Vagina (tissue), 2 donors: ENCODE data around the gene INHBB. TPM values are rescaled to one million over a fixed set of nuclear protein-coding genes. Genes with fewer than 3 reads are reported as not detected.

ENCODE experiments used
- DNase-seq, 2 donors: peaks; one replicate each; pipeline ENCODE4 v3.0.0-alpha.2; 2017; ENCODE audit errors: extremely low spot score in 2 of 2
- H3K27ac ChIP-seq: fragments of 200-600 bp; sonication (generic); one replicate; pipeline ENCODE4 v1.5.1; 2019
- H3K27me3 ChIP-seq: fragments of 200-600 bp; sonication (generic); one replicate; pipeline ENCODE4 v1.5.1; 2019
- H3K36me3 ChIP-seq, 2 donors: fragments of 200-600 bp; sonication (generic); one replicate each; pipeline ENCODE4 v1.5.1; 2017 to 2019
- H3K4me1 ChIP-seq: fragments of 200-600 bp; sonication (generic); one replicate; pipeline ENCODE4 v1.5.1; 2019
- H3K4me3 ChIP-seq, 2 donors: fragments of 200-600 bp; sonication (generic); 1 replicate in 1 of 2; 2 replicates in 1 of 2; pipeline ENCODE4 v1.5.1; 2016 to 2019
- H3K9me3 ChIP-seq: fragments of 200-600 bp; sonication (generic); one replicate; pipeline ENCODE4 v1.5.1; 2019
- POLR2A ChIP-seq, 2 donors: fragments of 450-650 bp; IDR thresholded peaks; one replicate each; pipeline ENCODE4 v1.6.1; 2017; ENCODE audit warnings: antibody characterized with exemption in 2 of 2, mild to moderate bottlenecking in 2 of 2, moderate library complexity in 2 of 2
- POLR2AphosphoS5 ChIP-seq, 2 donors: sonication (generic); formaldehyde crosslinking; IDR thresholded peaks; one replicate each; pipeline ENCODE4 v1.9.0; 2017; ENCODE audit warnings: antibody characterized with exemption in 2 of 2, mild to moderate bottlenecking in 2 of 2, low read depth in 1 of 2; ENCODE audit not compliant: insufficient read depth in 1 of 2
- intact Hi-C: fragments of 100-400 bp; cut with DNase I; formaldehyde crosslinking; loops from one replicate; pipeline ENCODE4 v1.15.1; 2023
- total RNA-seq: library from RNA; depleted of rRNA; stranded (reverse); fragments of >200 nt; gene quantifications from one replicate; pipeline ENCODE4 v1.2.3, GENCODE V29; 2016
- TF ChIP-seq, protein P1 (sequence below), 3 experiments: fragments of 450-650 bp in 2 of 3; fragments of 200-600 bp in 1 of 3; sonication (generic) in 1 of 3; IDR thresholded peaks; one replicate each; pipeline ENCODE4 v1.5.1; 2017 to 2019; ENCODE audit warnings: antibody characterized with exemption in 3 of 3, mild to moderate bottlenecking in 2 of 3, moderate library complexity in 2 of 3

The INHBB gene
- 19.4 TPM for total RNA-seq

DNA sequence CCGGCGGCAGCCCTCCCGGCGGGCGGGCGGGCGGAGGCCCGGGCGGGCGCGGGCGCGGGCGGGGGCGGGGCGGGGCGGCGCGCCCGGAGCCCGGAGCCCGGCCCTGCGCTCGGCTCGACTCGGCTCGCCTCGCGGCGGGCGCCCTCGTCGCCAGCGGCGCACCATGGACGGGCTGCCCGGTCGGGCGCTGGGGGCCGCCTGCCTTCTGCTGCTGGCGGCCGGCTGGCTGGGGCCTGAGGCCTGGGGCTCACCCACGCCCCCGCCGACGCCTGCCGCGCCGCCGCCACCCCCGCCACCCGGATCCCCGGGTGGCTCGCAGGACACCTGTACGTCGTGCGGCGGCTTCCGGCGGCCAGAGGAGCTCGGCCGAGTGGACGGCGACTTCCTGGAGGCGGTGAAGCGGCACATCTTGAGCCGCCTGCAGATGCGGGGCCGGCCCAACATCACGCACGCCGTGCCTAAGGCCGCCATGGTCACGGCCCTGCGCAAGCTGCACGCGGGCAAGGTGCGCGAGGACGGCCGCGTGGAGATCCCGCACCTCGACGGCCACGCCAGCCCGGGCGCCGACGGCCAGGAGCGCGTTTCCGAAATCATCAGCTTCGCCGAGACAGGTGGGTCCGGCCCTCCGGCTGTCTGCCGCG is at the start of gene INHBB:
INHBB (plus strand) TSS at position 111 of the 641 bp plus-strand sequence; CDS start at position 164, 53 bp downstream.
- Histone ChIP-seq H3K4me1 (peaks cover 40% of the 10 kb centered on the region), H3K27ac (peak within 1 kb of the TSS; percentile 86)

DNA sequence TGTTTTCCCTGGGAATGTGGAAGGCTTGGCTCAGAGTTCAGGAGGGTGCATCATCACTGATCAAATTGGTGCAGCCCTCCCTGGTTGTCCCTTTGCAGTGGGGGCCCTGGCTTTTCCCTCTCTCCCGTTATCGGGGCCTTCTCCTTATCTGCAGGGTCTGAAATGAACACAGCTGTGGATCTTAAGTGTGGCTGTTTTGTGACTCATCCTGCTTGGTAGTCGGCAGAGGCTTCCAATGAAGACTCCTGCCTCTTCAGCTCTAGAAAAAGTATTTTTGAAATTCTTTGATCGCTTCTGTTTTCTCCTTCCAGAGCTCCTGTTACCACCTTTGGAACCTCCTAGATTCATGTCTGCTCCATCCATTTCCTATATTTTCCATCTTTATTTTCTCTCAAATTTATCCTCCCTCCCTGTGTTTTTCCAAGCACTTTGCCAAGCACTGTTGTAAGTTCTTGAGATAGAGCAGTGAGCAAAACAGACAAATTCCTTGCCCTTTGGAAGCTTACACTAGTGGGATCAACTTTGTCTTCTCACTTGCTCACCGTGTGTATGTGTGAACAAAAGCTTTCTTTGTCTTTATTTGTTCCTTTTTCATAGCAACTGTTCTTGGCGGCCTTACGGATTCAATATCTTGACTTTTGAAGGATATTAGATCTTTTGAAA is 47.6 kb upstream of the INHBB start:
- H3K4me1 ChIP-seq, result no peaks in the 10 kb centered on the region
- no peak for DNase-seq
- peaks cover 0 to 29% of the 10 kb centered on the region in 2 donors for H3K36me3 ChIP-seq
- no peaks in the 10 kb centered on the region for H3K27me3 ChIP-seq
- no peaks in the 10 kb centered on the region for H3K9me3 ChIP-seq
- TF ChIP-seq, protein P1, sequence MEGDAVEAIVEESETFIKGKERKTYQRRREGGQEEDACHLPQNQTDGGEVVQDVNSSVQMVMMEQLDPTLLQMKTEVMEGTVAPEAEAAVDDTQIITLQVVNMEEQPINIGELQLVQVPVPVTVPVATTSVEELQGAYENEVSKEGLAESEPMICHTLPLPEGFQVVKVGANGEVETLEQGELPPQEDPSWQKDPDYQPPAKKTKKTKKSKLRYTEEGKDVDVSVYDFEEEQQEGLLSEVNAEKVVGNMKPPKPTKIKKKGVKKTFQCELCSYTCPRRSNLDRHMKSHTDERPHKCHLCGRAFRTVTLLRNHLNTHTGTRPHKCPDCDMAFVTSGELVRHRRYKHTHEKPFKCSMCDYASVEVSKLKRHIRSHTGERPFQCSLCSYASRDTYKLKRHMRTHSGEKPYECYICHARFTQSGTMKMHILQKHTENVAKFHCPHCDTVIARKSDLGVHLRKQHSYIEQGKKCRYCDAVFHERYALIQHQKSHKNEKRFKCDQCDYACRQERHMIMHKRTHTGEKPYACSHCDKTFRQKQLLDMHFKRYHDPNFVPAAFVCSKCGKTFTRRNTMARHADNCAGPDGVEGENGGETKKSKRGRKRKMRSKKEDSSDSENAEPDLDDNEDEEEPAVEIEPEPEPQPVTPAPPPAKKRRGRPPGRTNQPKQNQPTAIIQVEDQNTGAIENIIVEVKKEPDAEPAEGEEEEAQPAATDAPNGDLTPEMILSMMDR (IDR thresholded peaks at IDR 0.05), result no peak
- TF ChIP-seq POLR2AphosphoS5 (IDR thresholded peaks at IDR 0.05; ENCODE audit: insufficient read depth in 1 of 2, low read depth in 1 of 2) (no peak), POLR2A (IDR thresholded peaks at IDR 0.05) (no peak)
- intact Hi-C loops, result no loop called here
- H3K4me3 ChIP-seq, result no peak overlapping the region
- no peak overlapping the region for H3K27ac ChIP-seq

More for the DNA sequence above, at the start of gene INHBB:
- TF ChIP-seq, protein P1 (IDR thresholded peaks at IDR 0.05), result no peak
- intact Hi-C loops, result loop anchor here (10.0 kb wide), 1 partner anchor 739 kb away; no protein-coding TSS in a partner anchor
- Histone ChIP-seq H3K4me3 (peak within 1 kb of the TSS; percentile 61 to 76), H3K36me3 (no peaks in the 10 kb centered on the region), H3K9me3 (no peaks in the 10 kb centered on the region), H3K27me3 (no peaks in the 10 kb centered on the region)
- DNase-seq, result no peak

DNA sequence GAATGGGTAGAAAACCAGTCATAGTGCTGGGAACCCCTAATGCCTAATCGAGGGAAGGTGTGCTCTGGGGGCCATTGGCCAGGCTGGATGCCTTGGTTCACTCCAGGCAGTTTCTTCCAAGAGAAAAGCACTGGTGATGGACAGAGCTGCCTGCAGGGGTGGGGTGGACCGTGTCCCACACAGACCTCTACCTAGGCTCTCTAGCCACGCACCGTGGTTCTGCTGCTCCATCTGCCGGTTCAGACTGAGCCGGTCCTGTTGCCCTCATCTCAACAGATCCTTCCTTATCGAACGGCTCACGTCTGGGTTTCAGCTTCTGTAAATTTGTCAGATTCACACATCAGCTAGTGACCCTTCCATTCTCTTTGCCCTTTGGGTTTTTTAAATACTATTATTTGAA is 46.9 kb upstream of the INHBB start:
- H3K9me3 ChIP-seq, result no peaks in the 10 kb centered on the region
- intact Hi-C loops, result no loop called here
- no peak overlapping the region for H3K4me3 ChIP-seq
- no peaks in the 10 kb centered on the region for H3K4me1 ChIP-seq
- no peak for DNase-seq
- H3K27me3 ChIP-seq, result no peaks in the 10 kb centered on the region
- peaks cover 0 to 22% of the 10 kb centered on the region in 2 donors for H3K36me3 ChIP-seq
- no peak overlapping the region for H3K27ac ChIP-seq
- TF ChIP-seq, protein P1 (IDR thresholded peaks at IDR 0.05), result no peak
- TF ChIP-seq POLR2AphosphoS5 (IDR thresholded peaks at IDR 0.05; ENCODE audit: insufficient read depth in 1 of 2, low read depth in 1 of 2) (no peak), POLR2A (IDR thresholded peaks at IDR 0.05) (no peak)

DNA sequence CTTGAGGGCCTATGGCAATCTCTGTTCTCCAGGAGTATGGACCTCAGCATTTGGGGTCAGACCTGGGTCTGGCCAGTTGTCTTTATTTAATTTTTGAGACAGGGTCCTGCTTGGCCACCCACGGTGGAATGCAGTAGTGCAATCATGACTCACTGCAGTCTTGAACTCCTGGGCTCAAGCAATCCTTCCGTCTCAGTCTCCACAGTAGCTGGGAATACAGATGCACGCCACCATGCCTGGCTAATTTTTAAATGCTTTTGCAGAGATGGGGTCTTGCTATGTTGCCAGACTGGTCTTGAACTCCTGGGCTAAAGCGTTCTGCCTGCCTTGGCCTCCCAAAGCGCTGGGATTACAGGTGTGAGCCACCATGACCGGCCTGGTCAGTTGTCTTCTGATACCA is 46.4 kb upstream of the INHBB start:
- Histone ChIP-seq H3K27me3 (no peaks in the 10 kb centered on the region), H3K27ac (no peak overlapping the region), H3K4me1 (no peaks in the 10 kb centered on the region), H3K9me3 (no peaks in the 10 kb centered on the region), H3K36me3 (peaks cover 0 to 16% of the 10 kb centered on the region in 2 donors), H3K4me3 (no peak overlapping the region)
- no peak for DNase-seq
- intact Hi-C loops, result no loop called here
- TF ChIP-seq, protein P1 (IDR thresholded peaks at IDR 0.05), result no peak
- TF ChIP-seq POLR2A (IDR thresholded peaks at IDR 0.05) (no peak), POLR2AphosphoS5 (IDR thresholded peaks at IDR 0.05; ENCODE audit: insufficient read depth in 1 of 2, low read depth in 1 of 2) (no peak)

DNA sequence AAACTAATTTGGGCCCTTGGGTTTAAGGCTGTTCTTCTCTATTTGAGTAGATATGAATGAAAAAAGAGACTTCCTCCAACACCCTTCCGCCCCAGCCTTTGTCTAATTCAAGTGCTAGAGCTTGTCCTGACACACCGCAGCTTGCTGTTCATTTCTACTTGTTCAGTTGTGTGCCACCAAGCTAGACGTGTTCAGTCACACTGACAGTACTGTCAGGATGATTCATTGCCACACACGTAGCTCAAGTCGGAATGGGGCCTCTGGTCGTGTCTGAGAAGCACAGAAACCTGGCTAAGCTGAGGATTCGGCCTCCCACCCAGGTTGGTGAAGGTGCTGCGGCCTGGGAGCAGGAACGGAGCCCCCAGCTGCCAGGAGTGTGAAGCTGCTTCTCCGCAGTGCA is 45.6 kb upstream of the INHBB start:
- intact Hi-C loops, result no loop called here
- H3K27me3 ChIP-seq, result no peaks in the 10 kb centered on the region
- no peak for DNase-seq
- H3K36me3 ChIP-seq, result peaks cover 0 to 9% of the 10 kb centered on the region in 2 donors
- no peaks in the 10 kb centered on the region for H3K9me3 ChIP-seq
- no peaks in the 10 kb centered on the region for H3K4me1 ChIP-seq
- TF ChIP-seq POLR2AphosphoS5 (IDR thresholded peaks at IDR 0.05; ENCODE audit: insufficient read depth in 1 of 2, low read depth in 1 of 2) (peak in 1 of 2 donors; percentile 18), POLR2A (IDR thresholded peaks at IDR 0.05) (no peak)
- TF ChIP-seq, protein P1 (IDR thresholded peaks at IDR 0.05), result no peak
- H3K27ac ChIP-seq, result no peak overlapping the region
- no peak overlapping the region for H3K4me3 ChIP-seq
